GM19043 (cell line): ENCODE measurements around the gene COL27A1.

Experiments used
- ATAC-seq: cut with Tn5 transposase; IDR thresholded peaks from one replicate; pipeline ENCODE4 v1.9.1; 2021; ENCODE audit warnings: low read depth; ENCODE audit not compliant: unreplicated experiment

COL27A1 gene

DNA sequence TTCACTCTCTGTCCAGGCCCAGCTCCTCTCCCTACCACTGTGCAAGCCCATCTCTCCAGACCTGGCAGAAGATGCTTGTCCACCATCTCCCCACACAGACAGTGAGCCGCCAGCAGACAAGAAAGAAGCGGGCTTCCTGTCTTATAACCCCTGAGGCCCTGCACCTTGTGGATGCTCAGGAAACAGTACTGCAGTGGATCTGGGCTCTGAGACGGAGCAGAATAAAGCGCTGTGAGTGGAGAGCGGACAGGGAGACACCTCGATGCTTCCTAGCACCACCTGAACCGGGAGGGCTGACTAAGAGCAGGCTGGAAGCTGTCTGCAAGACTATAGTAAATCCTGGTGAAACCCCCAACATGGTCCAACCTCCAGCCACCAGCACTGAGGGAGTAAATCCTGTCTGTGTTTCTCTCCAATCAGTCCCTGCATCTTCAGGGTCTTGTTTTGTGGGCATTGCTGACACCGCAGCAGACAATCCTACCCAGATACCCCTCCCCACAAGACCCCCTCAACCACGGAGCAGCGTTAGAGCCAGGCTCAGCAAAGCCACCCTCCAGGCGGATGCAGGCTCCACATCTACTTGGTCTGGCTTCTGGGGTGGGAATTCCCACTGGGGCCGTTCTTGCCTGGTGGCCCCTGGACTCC is 193.0 kb downstream of the COL27A1 start:
- no peak for ATAC-seq

DNA sequence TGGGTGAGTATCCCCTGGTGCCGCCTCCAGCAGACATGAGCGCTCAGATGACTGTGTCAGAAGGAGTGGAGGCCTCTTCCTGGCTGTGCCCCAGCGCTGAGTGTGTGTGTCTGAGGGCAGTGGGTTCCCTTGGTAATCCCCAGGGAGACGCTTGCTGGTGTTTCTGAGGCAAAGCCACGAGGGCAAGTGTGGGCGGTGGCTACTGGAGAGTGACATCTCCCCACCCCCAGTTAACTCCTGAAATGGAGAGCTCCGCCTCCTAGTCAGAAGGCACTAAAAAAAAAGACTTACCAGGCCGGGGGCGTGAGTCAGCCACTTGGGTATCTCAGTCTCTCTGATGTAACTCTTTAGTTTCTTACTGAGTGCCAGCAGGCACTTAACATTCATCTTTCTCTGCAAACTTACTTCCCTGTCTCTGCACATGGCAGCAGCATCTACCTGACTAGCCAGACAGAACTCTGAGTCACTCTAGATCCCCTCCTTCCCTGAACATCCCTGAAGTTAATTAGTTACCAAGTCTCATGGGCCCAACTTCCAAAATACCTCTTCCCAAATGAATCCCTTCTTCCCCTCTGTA is 193.7 kb downstream of the COL27A1 start:
- peak; percentile 87 for ATAC-seq

GRCh38 chr9:114349713-114350480 is 194.6 kb downstream of the COL27A1 start:
- no peak for ATAC-seq

- no peak for ATAC-seq
These were observed 195.5 kb downstream of the COL27A1 start for GRCh38 chr9:114350636-114351401.

- no peak for ATAC-seq
These were observed 196.6 kb downstream of the COL27A1 start for GRCh38 chr9:114351932-114352331.

GRCh38 chr9:114355821-114356220 is 200.5 kb downstream of the COL27A1 start:
- ATAC-seq: no peak

DNA sequence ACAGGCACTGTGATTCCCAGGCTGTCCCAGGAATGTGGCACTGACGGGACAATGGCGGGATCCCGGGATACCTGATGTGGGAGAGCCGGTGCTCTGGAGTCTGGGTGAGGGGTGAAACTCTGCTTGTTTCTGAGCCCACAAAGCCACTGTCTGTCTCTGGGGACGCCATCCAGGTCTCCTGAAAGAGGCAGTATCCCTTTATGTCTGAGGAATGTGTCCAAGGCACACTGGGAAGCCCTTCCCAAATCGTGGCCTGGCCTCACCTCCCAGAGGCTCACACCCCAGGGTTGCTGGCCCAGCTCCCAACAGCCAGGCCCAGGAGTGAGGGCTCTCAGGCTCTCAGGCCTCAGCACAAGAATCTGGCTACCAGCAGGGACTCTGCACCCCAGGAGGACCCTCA is 201.5 kb downstream of the COL27A1 start:
- no peak for ATAC-seq

DNA sequence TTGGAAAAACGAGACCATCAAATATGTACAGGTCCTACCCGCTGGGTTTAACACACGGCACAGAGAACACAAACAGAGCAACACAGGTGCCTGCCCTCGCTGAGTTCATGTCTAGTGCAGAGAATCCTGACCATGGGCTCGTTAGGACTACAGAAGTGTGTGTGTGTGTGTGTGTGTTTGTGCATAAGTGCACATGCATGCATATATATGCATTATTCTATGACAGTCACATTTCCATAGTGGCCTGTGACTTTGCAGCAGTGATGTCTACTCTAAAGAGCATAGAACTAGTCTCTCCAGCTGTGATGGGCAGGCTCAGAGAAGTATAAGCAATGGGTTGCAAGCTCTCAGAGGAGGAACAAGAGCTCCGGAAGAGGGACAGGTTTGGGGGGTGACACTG is 202.0 kb downstream of the COL27A1 start:
- ATAC-seq: no peak

DNA sequence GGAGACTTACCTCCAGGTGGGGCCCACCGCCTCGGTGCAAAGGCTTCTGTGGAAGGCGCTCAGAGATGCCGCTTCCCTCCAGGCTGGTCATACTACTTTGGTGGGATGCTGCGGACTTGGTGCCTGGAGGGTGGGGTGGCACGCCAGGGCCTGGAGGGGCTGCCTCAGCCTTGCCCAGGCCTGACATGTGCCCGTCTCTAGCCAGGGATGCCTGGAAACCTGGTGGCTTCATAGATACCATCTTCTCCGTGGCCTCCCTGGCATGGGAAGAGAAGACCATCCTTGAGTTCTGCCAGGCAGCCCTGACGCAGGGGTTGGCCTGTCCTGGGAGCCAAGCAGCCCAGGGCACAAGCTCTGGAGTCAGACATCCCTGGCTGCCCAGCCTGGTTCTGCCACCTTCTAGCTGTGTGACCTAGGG is 202.6 kb downstream of the COL27A1 start:
- no peak for ATAC-seq

DNA sequence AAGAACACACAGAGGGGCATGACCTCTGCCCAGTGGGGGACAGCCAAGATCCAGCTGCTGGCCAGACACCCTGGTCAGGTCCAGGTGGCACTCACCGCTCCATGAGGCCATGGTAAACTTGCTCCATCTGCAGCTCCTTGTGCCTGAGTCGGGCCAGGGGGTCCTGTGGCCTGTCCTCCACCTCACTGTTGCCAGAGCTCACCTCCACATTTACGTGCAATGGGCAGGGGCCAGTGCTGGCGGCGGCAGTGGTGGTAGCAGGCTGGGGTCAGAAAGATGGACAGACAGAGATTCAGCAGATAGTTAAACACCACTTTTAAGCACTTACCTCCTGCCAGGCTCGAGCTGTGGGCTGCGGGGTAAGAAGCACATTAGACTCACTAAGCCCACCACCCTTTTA is 204.5 kb downstream of the COL27A1 start:
- no peak for ATAC-seq

GRCh38 chr9:114361542-114361941 is 206.2 kb downstream of the COL27A1 start:
- ATAC-seq: no peak
